ENCODE measurements around the gene RNU7-1.

RNU7-1 gene

DNA sequence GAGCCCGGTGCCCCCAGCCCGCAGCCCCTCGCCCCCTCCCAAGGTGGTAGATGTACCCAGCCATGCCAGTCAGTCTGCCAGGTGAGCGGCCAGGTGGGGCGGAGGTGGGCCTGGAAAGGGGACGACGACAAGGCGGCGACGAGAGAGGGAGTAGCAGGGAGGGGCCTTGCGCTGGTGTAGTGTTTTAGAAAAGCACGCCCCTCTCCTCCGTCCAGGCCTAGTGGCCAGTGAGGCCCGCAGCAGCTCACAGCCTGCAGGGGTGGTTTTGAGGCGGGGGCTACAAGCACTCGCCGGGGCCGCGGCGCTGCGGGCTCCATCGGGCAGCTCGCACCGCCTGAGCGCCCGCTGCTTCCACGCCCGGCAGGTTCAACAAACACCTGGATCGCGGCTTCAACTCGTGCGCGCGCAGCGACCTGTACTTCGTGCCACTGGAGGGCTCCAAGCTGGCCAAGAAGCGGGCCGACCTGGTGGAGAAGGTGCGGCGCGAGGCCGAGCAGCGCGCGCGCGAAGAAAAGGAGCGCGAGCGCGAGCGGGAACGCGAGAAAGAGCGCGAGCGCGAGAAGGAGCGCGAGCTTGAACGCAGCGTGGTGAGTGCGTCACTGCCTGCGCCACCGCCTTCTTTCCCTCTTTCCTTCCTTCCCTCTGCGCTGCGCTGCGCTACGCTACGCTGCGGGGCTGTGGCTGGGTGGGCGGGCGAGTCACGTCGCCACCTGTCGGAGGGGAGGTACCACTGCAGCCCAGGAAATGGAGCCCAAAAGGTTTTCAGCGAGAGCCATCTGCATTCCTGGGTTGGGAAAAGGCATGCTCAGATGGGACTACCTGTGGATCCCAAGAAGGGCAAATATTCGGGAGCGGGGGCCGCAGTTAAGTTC lies 5.9 kb upstream of the RNU7-1 start:
- DNase-seq (ENCODE audit: low spot score) = peak; percentile 97

DNA sequence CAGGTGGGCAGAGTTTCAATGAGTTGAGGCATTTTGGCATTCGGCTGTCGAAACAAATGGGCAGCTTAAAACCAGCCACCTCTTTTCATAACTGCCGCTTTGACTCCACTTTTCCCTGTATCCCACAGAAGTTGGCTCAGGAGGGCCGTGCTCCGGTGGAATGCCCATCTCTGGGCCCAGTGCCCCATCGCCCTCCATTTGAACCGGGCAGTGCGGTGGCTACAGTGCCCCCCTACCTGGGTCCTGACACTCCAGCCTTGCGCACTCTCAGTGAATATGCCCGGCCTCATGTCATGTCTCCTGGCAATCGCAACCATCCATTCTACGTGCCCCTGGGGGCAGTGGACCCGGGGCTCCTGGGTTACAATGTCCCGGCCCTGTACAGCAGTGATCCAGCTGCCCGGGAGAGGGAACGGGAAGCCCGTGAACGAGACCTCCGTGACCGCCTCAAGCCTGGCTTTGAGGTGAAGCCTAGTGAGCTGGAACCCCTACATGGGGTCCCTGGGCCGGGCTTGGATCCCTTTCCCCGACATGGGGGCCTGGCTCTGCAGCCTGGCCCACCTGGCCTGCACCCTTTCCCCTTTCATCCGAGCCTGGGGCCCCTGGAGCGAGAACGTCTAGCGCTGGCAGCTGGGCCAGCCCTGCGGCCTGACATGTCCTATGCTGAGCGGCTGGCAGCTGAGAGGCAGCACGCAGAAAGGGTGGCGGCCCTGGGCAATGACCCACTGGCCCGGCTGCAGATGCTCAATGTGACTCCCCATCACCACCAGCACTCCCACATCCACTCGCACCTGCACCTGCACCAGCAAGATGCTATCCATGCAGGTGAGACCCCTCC lies 5.0 kb upstream of the RNU7-1 start:
- no peak for DNase-seq (ENCODE audit: low spot score)

DNA sequence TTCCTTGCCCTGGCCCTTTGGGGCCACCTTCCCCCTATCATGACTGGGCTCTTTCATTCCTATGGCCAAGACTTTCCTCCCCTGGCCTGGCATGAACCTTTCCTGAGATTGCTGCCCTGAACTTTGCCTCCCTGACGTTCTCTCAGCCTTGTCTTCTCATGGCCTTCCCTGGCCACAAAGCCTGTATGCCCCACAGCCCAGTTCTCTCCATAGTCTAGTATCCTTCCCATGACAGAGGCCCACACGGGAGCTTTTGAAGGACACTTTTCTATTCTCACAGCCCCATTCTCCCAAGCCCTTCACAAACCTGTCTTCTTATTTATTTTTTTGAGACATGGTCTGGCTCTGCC lies 4.5 kb upstream of the RNU7-1 start:
- DNase-seq (ENCODE audit: low spot score) = no peak

- DNase-seq (ENCODE audit: low spot score) = no peak
These were observed 2.3 kb upstream of the RNU7-1 start for GRCh38 chr12:6941267-6941666.

DNA sequence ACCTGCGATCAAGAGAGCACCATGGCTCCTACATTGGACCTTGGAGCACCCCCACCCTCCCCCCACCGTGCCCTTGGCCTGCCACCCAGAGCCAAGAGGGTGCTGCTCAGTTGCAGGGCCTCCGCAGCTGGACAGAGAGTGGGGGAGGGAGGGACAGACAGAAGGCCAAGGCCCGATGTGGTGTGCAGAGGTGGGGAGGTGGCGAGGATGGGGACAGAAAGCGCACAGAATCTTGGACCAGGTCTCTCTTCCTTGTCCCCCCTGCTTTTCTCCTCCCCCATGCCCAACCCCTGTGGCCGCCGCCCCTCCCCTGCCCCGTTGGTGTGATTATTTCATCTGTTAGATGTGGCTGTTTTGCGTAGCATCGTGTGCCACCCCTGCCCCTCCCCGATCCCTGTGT lies 1.8 kb upstream of the RNU7-1 start:
- no peak for DNase-seq (ENCODE audit: low spot score)

GRCh38 chr12:6942331-6942665 lies 1.3 kb upstream of the RNU7-1 start:
- DNase-seq (ENCODE audit: low spot score) = no peak

GRCh38 chr12:6943389-6943721 lies 261 bp upstream of the RNU7-1 start:
- peak; percentile 99 for DNase-seq (ENCODE audit: low spot score)

DNA sequence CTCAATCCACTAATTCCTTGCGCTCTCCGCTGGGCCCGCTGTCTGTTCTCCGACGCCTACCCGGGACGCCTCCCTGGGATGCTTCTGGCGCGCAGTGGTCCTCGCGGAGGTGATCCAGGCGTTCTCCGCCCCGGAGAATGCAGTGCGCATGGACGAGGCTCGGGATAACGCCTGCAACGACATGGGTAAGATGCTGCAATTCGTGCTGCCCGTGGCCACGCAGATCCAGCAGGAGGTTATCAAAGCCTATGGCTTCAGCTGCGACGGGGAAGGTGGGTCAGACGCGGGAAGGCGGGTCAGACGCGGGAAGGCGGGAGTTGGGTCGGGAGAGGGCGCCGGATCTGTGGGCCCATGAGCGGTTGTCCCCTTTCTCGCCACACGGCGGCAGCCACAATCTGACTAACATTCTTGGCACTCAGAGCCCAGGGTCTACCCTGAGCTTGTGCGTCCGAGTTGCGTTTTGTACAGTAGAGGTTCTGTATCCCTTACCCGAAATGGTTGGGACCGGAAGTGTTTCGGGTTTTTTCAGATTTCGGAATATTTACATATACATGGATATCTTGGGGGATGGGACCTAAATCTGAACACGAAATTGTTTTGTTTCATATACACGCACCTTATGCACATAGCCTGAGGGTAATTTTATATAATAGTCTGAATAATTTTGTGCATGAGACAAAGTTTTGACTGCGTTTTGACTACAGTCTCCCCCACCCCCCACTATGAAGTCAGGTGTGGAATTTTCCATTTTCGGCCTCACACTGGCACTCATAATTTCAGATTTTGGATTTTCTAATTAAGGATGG lies 968 bp downstream of the RNU7-1 start:
- DNase-seq (ENCODE audit: low spot score) = peak; percentile 96

DNA sequence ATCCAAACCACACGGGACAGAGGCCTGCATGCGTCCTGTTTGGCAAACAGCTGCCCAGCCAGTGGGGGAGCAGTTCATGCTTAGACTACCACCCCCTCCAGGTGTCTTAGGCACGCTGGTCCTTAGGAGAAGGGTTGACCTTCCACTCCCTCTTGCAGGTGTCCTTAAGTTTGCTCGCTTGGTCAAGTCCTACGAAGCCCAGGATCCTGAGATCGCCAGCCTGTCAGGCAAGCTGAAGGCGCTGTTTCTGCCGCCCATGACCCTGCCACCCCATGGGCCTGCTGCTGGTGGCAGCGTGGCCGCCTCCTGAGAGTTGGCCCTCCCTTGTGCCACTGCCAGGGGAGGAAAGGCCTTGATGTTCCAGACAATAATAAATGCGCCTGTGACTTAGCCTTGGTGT lies 2.0 kb downstream of the RNU7-1 start:
- no peak for DNase-seq (ENCODE audit: low spot score)

DNA sequence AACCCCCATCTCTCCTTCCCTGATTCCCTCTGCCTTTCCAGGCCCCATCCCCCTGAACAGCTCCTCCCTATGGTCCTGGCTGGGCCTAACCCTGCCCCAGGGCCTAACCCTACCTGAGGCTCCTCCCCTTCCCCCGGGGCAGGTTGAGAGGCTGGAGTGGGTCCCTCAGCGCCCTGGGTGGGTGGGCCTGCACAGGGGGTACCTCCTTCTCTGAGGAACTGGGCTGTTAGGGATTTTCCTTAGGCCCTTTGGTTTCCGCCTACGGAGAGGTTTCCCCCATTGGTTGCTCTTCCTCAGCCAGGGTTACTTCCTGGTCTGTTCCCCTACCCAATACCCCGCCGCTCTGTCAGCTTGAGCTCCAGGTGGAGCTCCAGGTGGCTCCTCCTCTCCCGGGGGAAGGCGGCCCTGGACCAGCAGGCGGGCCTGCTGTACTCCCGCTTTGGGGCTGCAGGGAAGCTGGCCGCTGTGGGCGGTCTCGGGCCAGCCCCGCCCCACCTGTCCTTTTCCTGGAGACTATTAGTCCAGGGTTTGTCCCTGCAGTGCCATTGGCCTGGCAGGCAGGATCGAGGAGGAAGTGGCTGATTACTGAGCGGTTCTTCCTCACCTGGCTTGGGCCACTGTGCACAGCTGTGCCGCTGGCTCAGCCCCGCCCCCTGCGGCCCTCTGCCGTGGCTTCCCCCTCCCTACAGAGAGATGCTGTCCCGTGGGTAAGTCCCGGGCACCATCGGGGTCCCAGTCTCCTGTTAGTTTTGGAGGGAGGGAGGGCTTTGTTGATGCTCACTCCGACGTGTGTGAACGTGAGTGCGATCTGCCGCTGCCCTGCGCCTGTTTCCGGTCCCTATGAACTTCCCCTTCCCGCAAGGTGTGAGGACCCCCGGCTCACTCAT lies 2.7 kb downstream of the RNU7-1 start:
- DNase-seq (ENCODE audit: low spot score) = peak; percentile 86

DNA sequence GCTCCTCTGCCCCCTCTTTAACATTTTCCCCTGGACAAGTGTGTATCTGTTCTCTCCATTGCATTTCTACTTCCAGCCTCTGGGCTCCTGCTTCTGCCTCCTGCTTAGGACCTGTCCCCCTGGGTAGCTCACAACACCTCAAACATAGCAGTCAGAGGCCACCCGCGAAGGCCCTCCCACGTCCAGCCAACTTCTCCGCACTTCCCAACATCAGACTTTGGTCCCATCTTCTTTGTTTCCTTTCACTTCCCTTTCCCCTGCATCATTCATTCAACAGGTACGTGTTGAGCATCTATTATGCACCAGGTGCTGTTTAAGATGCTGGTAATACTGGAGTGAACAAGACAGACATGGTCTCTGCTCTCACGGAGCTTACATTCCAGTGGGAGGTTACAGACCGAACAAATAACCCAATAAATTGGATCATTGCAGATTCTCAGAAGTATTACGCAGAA lies 3.3 kb downstream of the RNU7-1 start:
- no peak for DNase-seq (ENCODE audit: low spot score)

- DNase-seq (ENCODE audit: low spot score) = no peak
These were observed 4.0 kb downstream of the RNU7-1 start for GRCh38 chr12:6947615-6948014.

DNA sequence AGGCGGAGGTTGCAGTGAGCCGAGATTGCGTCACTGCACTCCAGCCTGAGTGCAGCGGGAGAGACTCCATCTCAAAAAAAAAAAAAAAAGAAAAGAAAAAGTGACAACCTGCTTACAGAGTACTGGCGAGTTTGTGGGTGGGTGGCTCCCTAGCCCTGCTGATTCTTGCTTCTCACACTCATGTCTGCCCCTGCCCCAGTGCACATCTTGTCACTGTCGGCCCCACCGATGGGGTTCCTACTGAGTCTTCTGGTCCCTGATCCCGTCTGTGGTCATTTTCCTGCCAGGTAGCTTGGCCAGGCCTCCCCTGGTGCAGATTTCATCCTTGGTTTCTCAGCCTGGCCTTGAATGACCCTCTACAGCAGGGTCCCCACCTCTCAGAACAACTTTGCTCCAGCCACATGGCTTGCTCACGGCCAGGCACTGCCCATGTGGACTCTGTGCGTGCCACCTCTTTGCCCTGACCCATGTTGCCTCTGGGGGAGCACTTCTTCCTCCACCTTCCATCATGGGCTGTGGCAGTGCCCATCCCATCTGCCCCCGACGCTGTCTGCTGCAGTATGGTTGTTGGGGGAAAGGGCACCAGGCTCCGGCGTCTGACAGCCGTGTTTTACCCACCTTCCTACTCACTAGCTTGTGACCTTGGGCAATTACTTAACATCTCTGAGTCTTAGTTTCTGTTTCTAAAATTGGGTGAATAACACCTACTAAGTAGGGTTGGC lies 5.4 kb downstream of the RNU7-1 start:
- DNase-seq (ENCODE audit: low spot score) = no peak

GRCh38 chr12:6950401-6950801 lies 6.8 kb downstream of the RNU7-1 start:
- DNase-seq (ENCODE audit: low spot score) = no peak

DNA sequence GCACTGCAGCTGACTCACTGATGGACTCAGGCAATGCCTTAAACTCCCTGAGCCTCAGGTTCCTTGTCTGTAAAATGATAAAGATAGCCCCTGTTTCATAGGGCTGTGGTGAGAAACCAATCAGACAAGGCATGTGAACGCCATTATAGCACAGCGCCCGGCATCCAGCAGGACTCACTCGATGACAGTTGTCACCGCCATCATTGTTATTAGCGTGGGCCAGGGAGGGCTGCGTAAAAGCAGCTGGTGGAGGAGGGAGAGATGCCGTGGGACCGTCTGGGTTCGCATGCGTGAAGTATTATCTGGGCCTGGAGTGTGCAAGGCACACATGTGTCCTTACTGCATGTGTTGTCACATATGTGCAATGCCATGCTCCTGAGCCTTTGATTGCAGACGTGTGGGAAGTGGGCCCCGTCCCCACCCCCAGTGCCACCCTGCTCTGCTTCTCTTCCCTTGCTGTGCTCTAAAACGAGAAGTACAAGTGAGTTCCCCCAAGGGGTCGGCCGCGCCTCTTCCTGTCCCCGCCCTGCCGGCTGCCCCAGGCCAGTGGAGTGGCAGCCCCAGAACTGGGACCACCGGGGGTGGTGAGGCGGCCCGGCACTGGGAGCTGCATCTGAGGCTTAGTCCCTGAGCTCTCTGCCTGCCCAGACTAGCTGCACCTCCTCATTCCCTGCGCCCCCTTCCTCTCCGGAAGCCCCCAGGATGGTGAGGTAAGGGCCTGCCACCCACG lies 7.4 kb downstream of the RNU7-1 start, which contains the start of gene PTPN6:
PTPN6 (plus strand) TSS at position 546 of the 730 bp plus-strand sequence; CDS start at position 703, 157 bp downstream.
- DNase-seq (ENCODE audit: low spot score) = no peak

DNA sequence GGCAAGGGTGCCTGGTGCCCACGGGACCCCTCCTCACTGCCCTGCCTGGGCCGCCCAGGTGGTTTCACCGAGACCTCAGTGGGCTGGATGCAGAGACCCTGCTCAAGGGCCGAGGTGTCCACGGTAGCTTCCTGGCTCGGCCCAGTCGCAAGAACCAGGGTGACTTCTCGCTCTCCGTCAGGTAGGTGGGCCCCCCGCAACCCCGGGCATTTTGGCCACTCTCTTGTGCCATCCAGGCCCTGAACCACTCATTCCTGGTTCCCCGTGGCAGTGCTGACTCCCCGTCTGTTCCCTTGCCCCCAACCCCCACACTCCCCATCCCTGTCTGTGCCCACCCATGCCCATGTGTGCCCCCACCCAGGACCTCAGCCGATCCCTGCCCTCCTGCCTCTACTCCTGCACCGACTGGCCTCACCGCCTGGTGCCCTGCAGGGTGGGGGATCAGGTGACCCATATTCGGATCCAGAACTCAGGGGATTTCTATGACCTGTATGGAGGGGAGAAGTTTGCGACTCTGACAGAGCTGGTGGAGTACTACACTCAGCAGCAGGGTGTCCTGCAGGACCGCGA lies 8.0 kb downstream of the RNU7-1 start:
- DNase-seq (ENCODE audit: low spot score) = no peak

GRCh38 chr12:6952121-6952862 lies 8.7 kb downstream of the RNU7-1 start:
- DNase-seq (ENCODE audit: low spot score) = no peak

GRCh38 chr12:6952863-6953441 lies 9.3 kb downstream of the RNU7-1 start:
- no peak for DNase-seq (ENCODE audit: low spot score)

Measured in cerebellar cortex (tissue), 1 donor.